GM12878 (cell line): ENCODE data around the gene ARL5A. TPM values are rescaled to one million over a fixed set of nuclear protein-coding genes. Genes with fewer than 3 reads are reported as not detected.
A peak's percentile ranks its signal among the peaks of the same experiment; 100 is the strongest.

ENCODE experiments used
- ATAC-seq: fragments of 200-7000 bp; cut with Tn5 transposase; 3 replicates; pipeline ENCODE4 v1.9.1; 2020; ENCODE audit warnings: mild to moderate bottlenecking, moderate library complexity
- BruUV-seq: library from RNA; stranded (reverse); fragments of 400-500 nt; replicated peaks from 2 replicates; lab custom pipeline; 2021; lab: Mats Ljungman, UMichigan
- CTCF ChIA-PET: fragments of 300-600 bp; sonication (Branson Sonifier 250); formaldehyde crosslinking; extraction: SDS; loops from one replicate; lab custom pipeline; 2021; ENCODE audit warnings: inconsistent platforms; lab: Yijun Ruan, JAX
- POLR2A ChIA-PET: fragments of 350-600 bp; formaldehyde crosslinking; extraction: SDS; loops from one replicate; lab custom pipeline; 2021; ENCODE audit warnings: inconsistent platforms; lab: Charles Lee
- RAD21 ChIA-PET: fragments of 300-600 bp; sonication (Branson Sonifier 250); formaldehyde crosslinking; loops from one replicate; lab custom pipeline; 2023; ENCODE audit warnings: antibody characterized with exemption; ENCODE audit not compliant: unreplicated experiment; lab: Charles Lee
- SMC1A ChIA-PET: fragments of 300-600 bp; sonication (Branson Sonifier 250); formaldehyde crosslinking; loops from one replicate; lab custom pipeline; 2023; ENCODE audit not compliant: unreplicated experiment, uncharacterized antibody; lab: Charles Lee
- DNase-seq: peaks from one replicate; pipeline ENCODE4 v3.0.0-alpha.2; 2011; ENCODE audit warnings: low read depth, low spot score
- FAIRE-seq: peaks from 3 replicates; lab custom pipeline; 2011; peaks lifted over from hg19 to GRCh38; lab: Jason Lieb, UNC
- H2AFZ ChIP-seq: 2 replicates; pipeline ENCODE4 v1.6.0; 2011; ENCODE audit warnings: low read depth, low read length, control low read depth; ENCODE audit not compliant: control insufficient read depth
- H3K27ac ChIP-seq: 2 replicates; pipeline ENCODE4 v1.5.1; 2011; ENCODE audit warnings: control low read depth; ENCODE audit not compliant: control insufficient read depth, insufficient read depth
- H3K27me3 ChIP-seq, 2 experiments: replicated peaks in 1 of 2; 2 replicates each; pipeline versions ENCODE4 v1.6.0 to v1.6.1; 2011; ENCODE audit warnings: low read length in 1 of 2; ENCODE audit not compliant: control insufficient read depth in 2 of 2, insufficient read depth in 2 of 2
- H3K36me3 ChIP-seq, 2 experiments: 2 replicates each; pipeline ENCODE4 v1.5.1; 2011; ENCODE audit warnings: low read length in 1 of 2; ENCODE audit not compliant: control insufficient read depth in 2 of 2, insufficient read depth in 2 of 2
- H3K4me1 ChIP-seq: 2 replicates; pipeline ENCODE4 v1.6.1; 2011; ENCODE audit warnings: mild to moderate bottlenecking, low read length, moderate library complexity, mixed read lengths; ENCODE audit not compliant: control insufficient read depth, insufficient read depth
- H3K4me2 ChIP-seq: 2 replicates; pipeline ENCODE4 v1.6.0; 2011; ENCODE audit warnings: control low read depth; ENCODE audit not compliant: control insufficient read depth, insufficient read depth
- H3K4me3 ChIP-seq: fragments of 200-600 bp; sonication (generic); 2 replicates; pipeline ENCODE4 v1.5.1; 2016
- H3K79me2 ChIP-seq: 2 replicates; pipeline ENCODE4 v1.6.0; 2011; ENCODE audit warnings: low read length; ENCODE audit not compliant: control insufficient read depth, insufficient read depth
- H3K9ac ChIP-seq: 2 replicates; pipeline ENCODE4 v1.8.0; 2011; ENCODE audit warnings: low read length, control low read depth, mixed read lengths; ENCODE audit not compliant: control insufficient read depth, insufficient read depth
- H3K9me3 ChIP-seq: replicated peaks from 3 replicates; pipeline ENCODE4 v1.5.1; 2011; ENCODE audit warnings: mild to moderate bottlenecking, low read length; ENCODE audit not compliant: control insufficient read depth, insufficient read depth
- H4K20me1 ChIP-seq: 2 replicates; pipeline ENCODE4 v1.6.0; 2011; ENCODE audit not compliant: control insufficient read depth, insufficient read depth
- DPF2 ChIP-seq: fragments of 450-650 bp; IDR thresholded peaks from 2 replicates; pipeline ENCODE4 v1.6.1; 2017; ENCODE audit warnings: mild to moderate bottlenecking
- MXI1 ChIP-seq: fragments of 150-350 bp; IDR thresholded peaks from 2 replicates; pipeline ENCODE4 v1.6.1; 2011; ENCODE audit warnings: low read depth, mild to moderate bottlenecking, inconsistent platforms, low read length, improper control_type of control experiment
- POLR2A ChIP-seq: IDR thresholded peaks from 2 replicates; pipeline ENCODE4 v1.6.1; 2011; ENCODE audit warnings: low read depth, mild to moderate bottlenecking, low read length
- POLR2AphosphoS2 ChIP-seq: IDR thresholded peaks from 2 replicates; pipeline ENCODE4 v1.6.1; 2011; ENCODE audit warnings: low read depth, mild to moderate bottlenecking, low read length, improper control_type of control experiment, moderate library complexity
- RAD21 ChIP-seq: IDR thresholded peaks from 2 replicates; pipeline ENCODE4 v1.6.1; 2011; ENCODE audit warnings: mild to moderate bottlenecking, low read depth, low read length, moderate library complexity; ENCODE audit not compliant: insufficient read depth
- RUNX3 ChIP-seq: IDR thresholded peaks from 2 replicates; pipeline ENCODE4 v1.6.1; 2012; ENCODE audit warnings: low read length, inconsistent platforms
- SMC3 ChIP-seq: IDR thresholded peaks from 2 replicates; pipeline ENCODE4 v1.6.1; 2011; ENCODE audit warnings: low read length, improper control_type of control experiment, borderline replicate concordance
- SUZ12 ChIP-seq: fragments of 200-600 bp; sonication (generic); IDR thresholded peaks from one replicate; pipeline ENCODE4 v1.6.1; 2018; ENCODE audit warnings: antibody characterized with exemption, mild to moderate bottlenecking; ENCODE audit not compliant: unreplicated experiment
- WRNIP1 ChIP-seq: IDR thresholded peaks from 2 replicates; pipeline ENCODE4 v1.6.1; 2011; ENCODE audit warnings: low read depth, low read length, improper control_type of control experiment, borderline replicate concordance
- YBX1 ChIP-seq: fragments of 450-650 bp; IDR thresholded peaks from 2 replicates; pipeline ENCODE4 v1.6.1; 2016; ENCODE audit warnings: antibody characterized with exemption
- ZNF384 ChIP-seq: IDR thresholded peaks from 2 replicates; pipeline ENCODE4 v1.6.1; 2012; ENCODE audit warnings: low read depth, mild to moderate bottlenecking, low read length, improper control_type of control experiment, borderline replicate concordance
- WGBS: methylation state at CpG from one replicate; pipeline ENCODE4 v1.1.6; 2016; ENCODE audit warnings: low lambda C conversion rate; ENCODE audit not compliant: insufficient replicate concordance, insufficient coverage; ENCODE audit errors: missing lambda C conversion rate; 5-methylcytosine and 5-hydroxymethylcytosine counted together
- in situ Hi-C: fragments of 300-500 bp; cut with MboI; formaldehyde crosslinking; loops from 9 replicates; pipeline ENCODE4 v1.14.3; 2018; ENCODE audit warnings: mixed read lengths
- intact Hi-C: fragments of 100-400 bp; cut with micrococcal nuclease; formaldehyde crosslinking; loops from one replicate; pipeline ENCODE4 v1.14.2; 2022; ENCODE audit not compliant: unreplicated experiment
- polyA plus RNA-seq, 11 experiments: library from polyadenylated mRNA; depleted of rRNA in 4 of 11; unstranded in 6 of 11; stranded (reverse) in 5 of 11; fragments of >200 nt; fragmentation: Nextera tagmentation in 4 of 11; fragmentation: Illumina TruSeq in 1 of 11; extraction: Ambion mirVana in 4 of 11; extraction: Trizol in 1 of 11; gene quantifications; 1 replicate in 1 of 11; 2 replicates in 10 of 11; pipeline versions ENCODE4 v1.2.1 to v1.2.3, GENCODE V29; 2011 to 2016; ENCODE audit warnings: inconsistent platforms in 2 of 11, missing spikeins in 2 of 11, low read depth in 1 of 11
- total RNA-seq, 4 experiments: library from RNA; depleted of rRNA in 3 of 4; stranded (reverse); fragments of >200 nt in 3 of 4; fragmentation: Illumina TruSeq in 1 of 4; extraction: Trizol in 1 of 4; gene quantifications; 2 replicates each; pipeline versions ENCODE4 v1.2.1 to v1.2.3, GENCODE V29; 2013 to 2021
- TF ChIP-seq, protein P1 (sequence below): fragments of 450-650 bp; IDR thresholded peaks from 2 replicates; pipeline ENCODE4 v1.6.1; 2018; ENCODE audit warnings: mild to moderate bottlenecking, low read depth, moderate library complexity; ENCODE audit not compliant: partially characterized antibody
- TF ChIP-seq, protein P2 (sequence below), 3 experiments: IDR thresholded peaks in 2 of 3; conservative IDR thresholded peaks in 1 of 3; 2 replicates each; pipeline ENCODE4 v1.5.1; 2011; ENCODE audit warnings: low read depth in 3 of 3, low read length in 3 of 3, mild to moderate bottlenecking in 3 of 3, control low read depth in 2 of 3, moderate library complexity in 2 of 3, inconsistent platforms in 1 of 3, mixed read lengths in 1 of 3; ENCODE audit not compliant: control insufficient read depth in 2 of 3, insufficient read depth in 1 of 3; ENCODE audit errors: extremely low read depth in 1 of 3
- TF ChIP-seq, protein P3 (sequence below): IDR thresholded peaks from 2 replicates; pipeline ENCODE4 v1.6.1; 2011; ENCODE audit warnings: borderline replicate concordance, low read depth, mild to moderate bottlenecking, moderate library complexity, mixed read lengths, low read length; ENCODE audit not compliant: insufficient read depth; ENCODE audit errors: extremely low read length

The ARL5A gene
- total and polyA plus RNA-seq, 10 of the 15 experiments (the other 5 are each of a cell fraction or from before 2014, with no cell fraction given): 9.4 to 52.9 (median 32.0) TPM

DNA sequence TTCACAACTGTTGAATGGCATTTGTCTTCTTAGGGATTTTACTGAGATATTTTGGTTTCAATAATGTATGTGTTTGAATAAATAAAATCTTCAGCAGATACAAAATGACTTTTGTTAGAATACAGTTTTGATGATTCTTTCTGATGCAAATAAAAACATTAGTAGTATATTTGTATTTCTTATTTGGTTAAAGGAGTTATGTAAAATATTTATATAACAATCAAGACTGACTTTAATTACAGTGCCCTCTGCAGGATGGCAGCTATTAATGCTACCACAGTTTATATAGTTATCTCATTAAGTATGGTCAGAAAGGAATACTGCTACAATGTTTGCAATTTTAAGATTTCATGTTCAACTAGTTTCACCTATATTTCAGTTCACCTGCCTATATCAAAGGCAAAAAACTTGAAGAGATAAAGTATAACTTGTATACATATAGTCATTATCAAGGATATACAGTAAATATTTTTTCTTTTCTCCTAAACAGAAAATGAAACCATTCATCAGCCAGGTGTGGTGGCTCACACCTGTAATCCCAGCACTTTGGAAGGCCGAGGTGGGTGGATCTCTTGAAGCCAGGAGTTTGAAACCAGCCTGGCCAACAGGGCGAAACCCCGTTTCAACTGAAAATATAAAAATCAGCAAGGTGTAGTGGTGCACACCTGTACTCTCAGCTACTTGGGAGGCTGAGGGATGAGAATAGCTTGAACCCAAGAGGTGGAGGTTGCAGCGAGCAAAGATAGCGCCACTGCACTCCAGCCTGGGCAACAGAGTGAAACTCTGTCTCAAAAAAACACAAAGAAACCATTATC is 19.8 kb downstream of the ARL5A start:
- DNase-seq: no peak
- Histone ChIP-seq H4K20me1 (no peaks in the 10 kb centered on the region), H2AFZ (no peak overlapping the region)
- CTCF ChIA-PET: interaction anchor here (0.5 to 2.6 kb wide), 6 partner anchors 10 to 308 kb away, joined by 3 to 12 read pairs (median 4); no protein-coding TSS in a partner anchor
- TF ChIP-seq RAD21 (peak; percentile 38; the same call in 1 of the 2 replicates), SUZ12 (no peak), MXI1 (no peak), WRNIP1 (no peak), POLR2AphosphoS2 (no peak), DPF2 (no peak), SMC3 (peak; percentile 37; the same call in 1 of the 2 replicates), POLR2A (no peak), RUNX3 (no peak), YBX1 (no peak), ZNF384 (no peak)
- TF ChIP-seq, protein P1, sequence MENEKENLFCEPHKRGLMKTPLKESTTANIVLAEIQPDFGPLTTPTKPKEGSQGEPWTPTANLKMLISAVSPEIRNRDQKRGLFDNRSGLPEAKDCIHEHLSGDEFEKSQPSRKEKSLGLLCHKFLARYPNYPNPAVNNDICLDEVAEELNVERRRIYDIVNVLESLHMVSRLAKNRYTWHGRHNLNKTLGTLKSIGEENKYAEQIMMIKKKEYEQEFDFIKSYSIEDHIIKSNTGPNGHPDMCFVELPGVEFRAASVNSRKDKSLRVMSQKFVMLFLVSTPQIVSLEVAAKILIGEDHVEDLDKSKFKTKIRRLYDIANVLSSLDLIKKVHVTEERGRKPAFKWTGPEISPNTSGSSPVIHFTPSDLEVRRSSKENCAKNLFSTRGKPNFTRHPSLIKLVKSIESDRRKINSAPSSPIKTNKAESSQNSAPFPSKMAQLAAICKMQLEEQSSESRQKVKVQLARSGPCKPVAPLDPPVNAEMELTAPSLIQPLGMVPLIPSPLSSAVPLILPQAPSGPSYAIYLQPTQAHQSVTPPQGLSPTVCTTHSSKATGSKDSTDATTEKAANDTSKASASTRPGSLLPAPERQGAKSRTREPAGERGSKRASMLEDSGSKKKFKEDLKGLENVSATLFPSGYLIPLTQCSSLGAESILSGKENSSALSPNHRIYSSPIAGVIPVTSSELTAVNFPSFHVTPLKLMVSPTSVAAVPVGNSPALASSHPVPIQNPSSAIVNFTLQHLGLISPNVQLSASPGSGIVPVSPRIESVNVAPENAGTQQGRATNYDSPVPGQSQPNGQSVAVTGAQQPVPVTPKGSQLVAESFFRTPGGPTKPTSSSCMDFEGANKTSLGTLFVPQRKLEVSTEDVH: no peak
- TF ChIP-seq, protein P2, sequence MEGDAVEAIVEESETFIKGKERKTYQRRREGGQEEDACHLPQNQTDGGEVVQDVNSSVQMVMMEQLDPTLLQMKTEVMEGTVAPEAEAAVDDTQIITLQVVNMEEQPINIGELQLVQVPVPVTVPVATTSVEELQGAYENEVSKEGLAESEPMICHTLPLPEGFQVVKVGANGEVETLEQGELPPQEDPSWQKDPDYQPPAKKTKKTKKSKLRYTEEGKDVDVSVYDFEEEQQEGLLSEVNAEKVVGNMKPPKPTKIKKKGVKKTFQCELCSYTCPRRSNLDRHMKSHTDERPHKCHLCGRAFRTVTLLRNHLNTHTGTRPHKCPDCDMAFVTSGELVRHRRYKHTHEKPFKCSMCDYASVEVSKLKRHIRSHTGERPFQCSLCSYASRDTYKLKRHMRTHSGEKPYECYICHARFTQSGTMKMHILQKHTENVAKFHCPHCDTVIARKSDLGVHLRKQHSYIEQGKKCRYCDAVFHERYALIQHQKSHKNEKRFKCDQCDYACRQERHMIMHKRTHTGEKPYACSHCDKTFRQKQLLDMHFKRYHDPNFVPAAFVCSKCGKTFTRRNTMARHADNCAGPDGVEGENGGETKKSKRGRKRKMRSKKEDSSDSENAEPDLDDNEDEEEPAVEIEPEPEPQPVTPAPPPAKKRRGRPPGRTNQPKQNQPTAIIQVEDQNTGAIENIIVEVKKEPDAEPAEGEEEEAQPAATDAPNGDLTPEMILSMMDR (IDR thresholded peaks at IDR 0.05 in 2 of 3, conservative IDR thresholded peaks at IDR 0.05 in 1 of 3; ENCODE audit: control insufficient read depth in 2 of 3, extremely low read depth in 1 of 3, insufficient read depth in 1 of 3, low read depth in 3 of 3, low read length in 3 of 3): peak in 2 of 3 experiments; percentile 35 to 41; a peak in 3 of 6 replicates
- TF ChIP-seq, protein P3, sequence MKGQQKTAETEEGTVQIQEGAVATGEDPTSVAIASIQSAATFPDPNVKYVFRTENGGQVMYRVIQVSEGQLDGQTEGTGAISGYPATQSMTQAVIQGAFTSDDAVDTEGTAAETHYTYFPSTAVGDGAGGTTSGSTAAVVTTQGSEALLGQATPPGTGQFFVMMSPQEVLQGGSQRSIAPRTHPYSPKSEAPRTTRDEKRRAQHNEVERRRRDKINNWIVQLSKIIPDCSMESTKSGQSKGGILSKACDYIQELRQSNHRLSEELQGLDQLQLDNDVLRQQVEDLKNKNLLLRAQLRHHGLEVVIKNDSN: no peak
- TF ChIP-seq, all 136 proteins: peak for 3
- intact Hi-C loops: no loop called here
- ChIA-PET RAD21 (no interaction called here), SMC1A (interaction anchor here (0.8 to 1.4 kb wide), 4 partner anchors 11 to 116 kb away, joined by 3 to 4 read pairs (median 3); partner anchors contain the start of gene ARL5A), POLR2A (no interaction called here)
- FAIRE-seq (no peak), ATAC-seq (peak; percentile 64)
- no TSS peak for BruUV-seq
- no peaks in the 10 kb centered on the region for H3K27me3 ChIP-seq
- 77% methylated on average over 5 of the region's 5 CpGs for WGBS
- in situ Hi-C loops: no loop called here
- H3K36me3 ChIP-seq: peaks cover 2 to 27% of the 10 kb centered on the region in 2 experiments
- no peak overlapping the region for H3K4me3 ChIP-seq
- H3K79me2 ChIP-seq: no peaks in the 10 kb centered on the region
- H3K4me2 ChIP-seq: no peak overlapping the region
- H3K9ac ChIP-seq: no peak overlapping the region
- no peaks in the 10 kb centered on the region for H3K4me1 ChIP-seq
- no peak overlapping the region for H3K27ac ChIP-seq
- H3K9me3 ChIP-seq: no peaks in the 10 kb centered on the region; the same call in 2 of the 3 replicates
